HEK293 (cell line): ENCODE results near the gene RPTN.

ENCODE experiments used
- CTCF ChIA-PET: fragments of 350-600 bp; formaldehyde crosslinking; extraction: SDS; loops from one replicate; lab custom pipeline; 2021; ENCODE audit warnings: antibody characterized with exemption; lab: Yijun Ruan, JAX
- POLR2A ChIA-PET: fragments of 300-600 bp; formaldehyde crosslinking; extraction: SDS; loops from one replicate; lab custom pipeline; 2020; ENCODE audit warnings: antibody characterized with exemption, inconsistent platforms; lab: Yijun Ruan, JAX
- H3K27ac ChIP-seq: fragments of 200-500 bp; sonication (Bioruptor generic); 2 replicates; pipeline ENCODE4 v1.5.1; 2014; ENCODE audit warnings: low read depth, low read length, control low read depth, inconsistent platforms; ENCODE audit errors: extremely low read depth
- H3K36me3 ChIP-seq, 2 experiments: fragments of 200-500 bp in 1 of 2; sonication (Bioruptor generic) in 1 of 2; 1 replicate in 1 of 2; 2 replicates in 1 of 2; pipeline ENCODE4 v1.5.1; 2014 to 2017; ENCODE audit warnings: inconsistent platforms in 2 of 2, low read length in 2 of 2; ENCODE audit not compliant: control insufficient read depth in 2 of 2, insufficient read depth in 1 of 2
- H3K4me1 ChIP-seq: fragments of 200-500 bp; sonication (Bioruptor generic); 2 replicates; pipeline ENCODE4 v1.5.1; 2014; ENCODE audit warnings: mild to moderate bottlenecking, low read length, inconsistent platforms; ENCODE audit not compliant: control insufficient read depth, insufficient read depth
- H3K4me3 ChIP-seq: 2 replicates; pipeline ENCODE4 v1.5.1; 2011; ENCODE audit warnings: low read depth, mild to moderate bottlenecking, control low read depth, low read length, moderate library complexity
- H3K9me3 ChIP-seq: fragments of 200-500 bp; sonication (Bioruptor generic); 2 replicates; pipeline ENCODE4 v1.5.1; 2014; ENCODE audit warnings: low read depth, low read length, inconsistent platforms; ENCODE audit not compliant: control insufficient read depth, insufficient read depth
- CTCF ChIP-seq: fragments of 450-650 bp; formaldehyde crosslinking; IDR thresholded peaks from 2 replicates; pipeline ENCODE4 v1.5.1; 2016; ENCODE audit warnings: missing biosample characterization, missing genetic modification characterization
- FEZF1 ChIP-seq: fragments of 450-650 bp; formaldehyde crosslinking; IDR thresholded peaks from 2 replicates; pipeline ENCODE4 v1.5.1; 2016; ENCODE audit warnings: missing biosample characterization, missing genetic modification characterization
- GLIS1 ChIP-seq: fragments of 450-650 bp; formaldehyde crosslinking; IDR thresholded peaks from 2 replicates; pipeline ENCODE4 v1.5.1; 2016; ENCODE audit warnings: missing biosample characterization, missing genetic modification characterization
- OVOL3 ChIP-seq: fragments of 450-650 bp; formaldehyde crosslinking; IDR thresholded peaks from 2 replicates; pipeline ENCODE4 v1.5.1; 2016; ENCODE audit warnings: missing biosample characterization, missing genetic modification characterization
- SP7 ChIP-seq: fragments of 450-650 bp; formaldehyde crosslinking; IDR thresholded peaks from 2 replicates; pipeline ENCODE4 v1.5.1; 2016; ENCODE audit warnings: missing biosample characterization, missing genetic modification characterization
- TRIM28 ChIP-seq: IDR thresholded peaks from 2 replicates; pipeline ENCODE4 v1.6.1; 2011; ENCODE audit warnings: low read length, control low read depth, borderline replicate concordance
- WT1 ChIP-seq: fragments of 450-650 bp; formaldehyde crosslinking; IDR thresholded peaks from 2 replicates; pipeline ENCODE4 v1.5.1; 2016; ENCODE audit warnings: missing biosample characterization, missing genetic modification characterization
- ZBTB20 ChIP-seq: fragments of 450-650 bp; formaldehyde crosslinking; IDR thresholded peaks from 2 replicates; pipeline ENCODE4 v1.5.1; 2016; ENCODE audit warnings: missing biosample characterization, missing genetic modification characterization
- ZEB2 ChIP-seq: fragments of 450-650 bp; formaldehyde crosslinking; IDR thresholded peaks from 2 replicates; pipeline ENCODE4 v1.5.1; 2016; ENCODE audit warnings: missing biosample characterization, missing genetic modification characterization
- ZFP69B ChIP-seq: fragments of 450-650 bp; formaldehyde crosslinking; IDR thresholded peaks from 2 replicates; pipeline ENCODE4 v1.5.1; 2016; ENCODE audit warnings: missing biosample characterization, missing genetic modification characterization
- ZNF132 ChIP-seq: fragments of 450-650 bp; formaldehyde crosslinking; IDR thresholded peaks from 2 replicates; pipeline ENCODE4 v1.5.1; 2017; ENCODE audit warnings: missing biosample characterization, missing genetic modification characterization, borderline replicate concordance
- ZNF335 ChIP-seq: fragments of 450-650 bp; formaldehyde crosslinking; conservative IDR thresholded peaks from 2 replicates; pipeline ENCODE4 v1.5.1; 2016; ENCODE audit warnings: missing biosample characterization, missing genetic modification characterization
- ZNF341 ChIP-seq: fragments of 450-650 bp; formaldehyde crosslinking; IDR thresholded peaks from 2 replicates; pipeline ENCODE4; 2016; ENCODE audit warnings: low read depth, missing biosample characterization, missing genetic modification characterization
- ZNF350 ChIP-seq: fragments of 450-650 bp; formaldehyde crosslinking; IDR thresholded peaks from 2 replicates; pipeline ENCODE4 v1.5.0; 2017; ENCODE audit warnings: missing biosample characterization, mild to moderate bottlenecking, missing genetic modification characterization
- ZNF366 ChIP-seq: fragments of 450-650 bp; formaldehyde crosslinking; conservative IDR thresholded peaks from 2 replicates; pipeline ENCODE4 v1.5.1; 2016; ENCODE audit warnings: missing biosample characterization, missing genetic modification characterization
- ZNF394 ChIP-seq: fragments of 450-650 bp; formaldehyde crosslinking; IDR thresholded peaks from 2 replicates; pipeline ENCODE4 v1.5.1; 2016; ENCODE audit warnings: missing biosample characterization, missing genetic modification characterization, mild to moderate bottlenecking, moderate library complexity, borderline replicate concordance
- ZNF433 ChIP-seq: fragments of 450-650 bp; formaldehyde crosslinking; IDR thresholded peaks from 2 replicates; pipeline ENCODE4 v1.5.1; 2016; ENCODE audit warnings: missing biosample characterization, missing genetic modification characterization, low read depth
- ZNF501 ChIP-seq: fragments of 450-650 bp; formaldehyde crosslinking; IDR thresholded peaks from 2 replicates; pipeline ENCODE4 v1.5.1; 2016; ENCODE audit warnings: missing biosample characterization, missing genetic modification characterization
- ZNF521 ChIP-seq: fragments of 450-650 bp; formaldehyde crosslinking; IDR thresholded peaks from 2 replicates; pipeline ENCODE4 v1.5.1; 2017; ENCODE audit warnings: missing biosample characterization, mild to moderate bottlenecking, missing genetic modification characterization
- ZNF621 ChIP-seq: fragments of 450-650 bp; formaldehyde crosslinking; IDR thresholded peaks from 2 replicates; pipeline ENCODE4 v1.5.1; 2017; ENCODE audit warnings: missing biosample characterization, missing genetic modification characterization
- ZNF660 ChIP-seq: fragments of 450-650 bp; IDR thresholded peaks from 2 replicates; pipeline ENCODE4 v1.5.1; 2018; ENCODE audit warnings: missing biosample characterization, mild to moderate bottlenecking, missing genetic modification characterization
- ZNF677 ChIP-seq: fragments of 450-650 bp; IDR thresholded peaks from 2 replicates; pipeline ENCODE4 v1.5.0; 2018; ENCODE audit warnings: missing biosample characterization, mild to moderate bottlenecking, missing genetic modification characterization, moderate library complexity
- ZNF76 ChIP-seq: fragments of 450-650 bp; formaldehyde crosslinking; IDR thresholded peaks from 2 replicates; pipeline ENCODE4; 2016; ENCODE audit warnings: low read depth, missing biosample characterization, missing genetic modification characterization, borderline replicate concordance
- ZNF768 ChIP-seq: fragments of 450-650 bp; formaldehyde crosslinking; IDR thresholded peaks from 2 replicates; pipeline ENCODE4 v1.5.1; 2018; ENCODE audit warnings: missing biosample characterization, mild to moderate bottlenecking, missing genetic modification characterization
- ZSCAN4 ChIP-seq: fragments of 450-650 bp; formaldehyde crosslinking; IDR thresholded peaks from 2 replicates; pipeline ENCODE4 v1.5.1; 2017; ENCODE audit warnings: missing biosample characterization, missing genetic modification characterization
- TF ChIP-seq, protein P1 (sequence below): IDR thresholded peaks from 2 replicates; pipeline ENCODE4 v1.6.1; 2011; ENCODE audit warnings: mild to moderate bottlenecking, low read depth, low read length, borderline replicate concordance
- TF ChIP-seq, protein P2 (sequence below): fragments of 450-650 bp; formaldehyde crosslinking; IDR thresholded peaks from 2 replicates; pipeline ENCODE4 v1.5.1; 2016; ENCODE audit warnings: missing biosample characterization, missing genetic modification characterization
- TF ChIP-seq, protein P3 (sequence below): sonication (generic); formaldehyde crosslinking; IDR thresholded peaks from 2 replicates; pipeline ENCODE4 v1.8.1; 2022; ENCODE audit warnings: mild to moderate bottlenecking, moderate library complexity, missing genetic modification reagents

Gene RPTN

DNA sequence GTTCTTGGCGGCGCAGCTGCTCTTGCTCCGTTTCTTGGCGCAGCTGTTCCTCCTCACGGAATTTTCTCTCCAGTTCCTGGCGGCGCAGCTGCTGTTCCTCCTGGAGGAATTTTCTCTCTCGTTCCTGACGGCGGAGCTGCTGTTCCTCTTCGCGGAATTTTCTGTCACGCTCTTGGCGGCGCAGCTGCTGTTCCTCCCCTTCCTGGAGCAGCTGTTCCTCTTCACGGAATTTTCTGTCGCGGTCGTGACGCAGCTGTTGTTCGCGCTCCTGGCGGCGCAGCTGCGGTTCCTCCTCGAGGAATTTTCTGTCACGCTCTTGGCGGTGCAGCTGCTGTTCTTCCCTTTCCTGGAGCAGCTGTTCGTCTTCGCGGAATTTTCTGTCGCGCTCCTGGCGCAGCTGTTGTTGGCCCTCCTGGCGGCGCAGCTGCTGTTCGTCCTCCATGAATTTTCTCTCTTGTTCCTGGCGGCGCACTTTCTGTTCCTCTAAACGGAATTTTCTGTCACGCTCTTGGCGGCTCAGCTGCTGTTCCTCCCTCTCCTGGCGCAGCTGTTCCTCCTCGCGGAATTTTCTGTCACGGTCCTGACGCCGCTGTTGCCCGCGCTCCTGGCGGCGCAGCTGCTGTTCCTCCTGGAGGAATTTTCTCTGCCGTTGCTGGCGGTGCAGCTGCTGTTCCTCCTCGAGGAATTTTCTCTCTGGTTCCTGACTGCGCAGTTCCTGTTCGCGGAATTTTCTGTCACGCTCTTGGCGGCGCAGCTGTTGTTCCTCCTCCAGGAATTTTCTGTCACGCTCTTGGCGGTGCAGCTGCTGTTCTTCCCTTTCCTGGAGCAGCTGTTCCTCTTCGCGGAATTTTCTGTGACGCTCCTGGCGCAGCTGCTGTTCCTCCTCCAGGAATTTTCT, 50.8 kb downstream of the RPTN start (continued):
- TF ChIP-seq ZNF76 (no peak), ZEB2 (tag by site-specific recombination) (peak; percentile 54; the same call in 1 of the 2 replicates), ZNF394 (tag by site-specific recombination) (0 out of 2 replicates have a peak, but pooled peaks have one; percentile 64), WT1 (tag by site-specific recombination) (no peak), FEZF1 (no peak), ZNF521 (tag by site-specific recombination) (no peak), ZNF621 (tag by site-specific recombination) (no peak), ZNF433 (tag by site-specific recombination) (no peak), OVOL3 (tag by site-specific recombination) (no peak), ZNF350 (tag by site-specific recombination) (no peak), ZSCAN4 (tag by site-specific recombination) (no peak)
- TF ChIP-seq, protein P1, sequence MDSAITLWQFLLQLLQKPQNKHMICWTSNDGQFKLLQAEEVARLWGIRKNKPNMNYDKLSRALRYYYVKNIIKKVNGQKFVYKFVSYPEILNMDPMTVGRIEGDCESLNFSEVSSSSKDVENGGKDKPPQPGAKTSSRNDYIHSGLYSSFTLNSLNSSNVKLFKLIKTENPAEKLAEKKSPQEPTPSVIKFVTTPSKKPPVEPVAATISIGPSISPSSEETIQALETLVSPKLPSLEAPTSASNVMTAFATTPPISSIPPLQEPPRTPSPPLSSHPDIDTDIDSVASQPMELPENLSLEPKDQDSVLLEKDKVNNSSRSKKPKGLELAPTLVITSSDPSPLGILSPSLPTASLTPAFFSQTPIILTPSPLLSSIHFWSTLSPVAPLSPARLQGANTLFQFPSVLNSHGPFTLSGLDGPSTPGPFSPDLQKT = no peak
- TF ChIP-seq, protein P2, sequence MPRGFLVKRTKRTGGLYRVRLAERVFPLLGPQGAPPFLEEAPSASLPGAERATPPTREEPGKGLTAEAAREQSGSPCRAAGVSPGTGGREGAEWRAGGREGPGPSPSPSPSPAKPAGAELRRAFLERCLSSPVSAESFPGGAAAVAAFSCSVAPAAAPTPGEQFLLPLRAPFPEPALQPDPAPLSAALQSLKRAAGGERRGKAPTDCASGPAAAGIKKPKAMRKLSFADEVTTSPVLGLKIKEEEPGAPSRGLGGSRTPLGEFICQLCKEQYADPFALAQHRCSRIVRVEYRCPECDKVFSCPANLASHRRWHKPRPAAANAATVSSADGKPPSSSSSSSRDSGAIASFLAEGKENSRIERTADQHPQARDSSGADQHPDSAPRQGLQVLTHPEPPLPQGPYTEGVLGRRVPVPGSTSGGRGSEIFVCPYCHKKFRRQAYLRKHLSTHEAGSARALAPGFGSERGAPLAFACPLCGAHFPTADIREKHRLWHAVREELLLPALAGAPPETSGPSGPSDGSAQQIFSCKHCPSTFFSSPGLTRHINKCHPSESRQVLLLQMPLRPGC (tag by site-specific recombination) = peak; percentile 47; the same call in 1 of the 2 replicates

DNA sequence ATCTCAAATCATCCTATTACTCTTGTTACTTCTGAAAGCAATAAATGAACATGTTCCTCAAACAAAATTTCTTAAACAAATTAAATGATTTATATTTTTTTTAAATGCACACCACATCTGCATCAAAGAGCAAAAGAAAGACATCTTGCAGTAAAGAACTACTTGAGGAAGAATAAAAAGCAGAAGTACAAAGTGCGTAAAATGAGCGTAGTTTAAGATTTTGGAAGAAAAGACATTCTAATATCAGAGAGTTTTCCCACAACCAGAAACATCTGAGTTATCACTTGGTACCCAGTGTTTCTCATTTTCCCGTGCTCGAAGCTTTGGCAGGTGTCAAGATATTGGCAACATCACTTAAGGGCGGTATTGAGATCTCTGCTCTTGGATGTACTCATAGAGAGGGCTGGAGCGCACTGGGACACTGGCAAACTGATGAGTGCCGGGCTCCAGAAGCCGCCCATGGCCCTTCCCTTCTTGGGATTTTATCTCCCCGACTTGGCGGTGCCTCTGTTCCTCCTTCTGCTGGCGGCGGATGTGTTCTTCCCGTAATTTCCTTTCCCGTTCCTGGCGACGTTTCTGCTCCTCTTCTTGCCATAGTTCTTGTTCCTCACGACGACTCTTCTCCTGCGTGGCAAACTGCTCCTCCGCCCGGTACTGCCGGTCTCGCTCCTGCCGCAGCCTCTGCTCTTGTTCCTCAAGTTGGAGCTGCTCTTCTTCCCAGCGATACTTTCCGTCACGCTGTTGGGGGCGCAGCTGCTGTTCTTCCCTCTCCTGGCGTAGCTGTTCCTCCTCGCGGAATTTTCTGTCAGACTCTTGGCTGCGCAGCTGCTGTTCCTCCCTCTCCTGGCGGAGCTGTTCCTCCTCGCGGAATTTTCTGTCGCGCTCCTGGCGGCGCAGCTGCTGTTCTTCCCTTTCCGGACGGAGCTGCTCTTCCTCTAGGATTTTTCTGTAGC, 51.7 kb downstream of the RPTN start:
- Histone ChIP-seq H3K9me3 (no peaks in the 10 kb centered on the region), H3K36me3 (no peaks in the 10 kb centered on the region), H3K27ac (no peak overlapping the region), H3K4me3 (peak overlapping the region; percentile 39), H3K4me1 (peaks cover 4% of the 10 kb centered on the region; the same call in 1 of the 2 replicates)
- POLR2A ChIA-PET = interaction anchor here (0.6 to 1.3 kb wide), 3 partner anchors 41 to 1886 kb away, joined by 3 to 5 read pairs (median 5); no protein-coding TSS in a partner anchor
- CTCF ChIA-PET = interaction anchor here (0.5 to 9.4 kb wide), 12 partner anchors 9 to 339 kb away, joined by 3 to 66 read pairs (median 4); no protein-coding TSS in a partner anchor
- TF ChIP-seq ZFP69B (tag by site-specific recombination) = no peak
- TF ChIP-seq ZNF501 (tag by site-specific recombination) = peak; percentile 45; the same call in 1 of the 2 replicates
- peak; percentile 77 for TF ChIP-seq CTCF (tag by site-specific recombination)
- TF ChIP-seq ZNF677 (tag by site-specific recombination) = 0 out of 2 replicates have a peak, but pooled peaks have one; percentile 4
- peak; percentile 50; the same call in 1 of the 2 replicates for TF ChIP-seq ZBTB20
- TF ChIP-seq ZNF768 = peak; percentile 20; the same call in 1 of the 2 replicates
- 0 out of 2 replicates have a peak, but pooled peaks have one; percentile 3 for TF ChIP-seq ZNF335 (tag by site-specific recombination)
- peak; percentile 59 for TF ChIP-seq ZNF366 (tag by site-specific recombination)
- TF ChIP-seq ZNF341 = peak; percentile 94
- TF ChIP-seq TRIM28 = peak; percentile 98; the same call in 1 of the 2 replicates
- TF ChIP-seq SP7 = peak; percentile 26; the same call in 1 of the 2 replicates
- TF ChIP-seq, protein P3, sequence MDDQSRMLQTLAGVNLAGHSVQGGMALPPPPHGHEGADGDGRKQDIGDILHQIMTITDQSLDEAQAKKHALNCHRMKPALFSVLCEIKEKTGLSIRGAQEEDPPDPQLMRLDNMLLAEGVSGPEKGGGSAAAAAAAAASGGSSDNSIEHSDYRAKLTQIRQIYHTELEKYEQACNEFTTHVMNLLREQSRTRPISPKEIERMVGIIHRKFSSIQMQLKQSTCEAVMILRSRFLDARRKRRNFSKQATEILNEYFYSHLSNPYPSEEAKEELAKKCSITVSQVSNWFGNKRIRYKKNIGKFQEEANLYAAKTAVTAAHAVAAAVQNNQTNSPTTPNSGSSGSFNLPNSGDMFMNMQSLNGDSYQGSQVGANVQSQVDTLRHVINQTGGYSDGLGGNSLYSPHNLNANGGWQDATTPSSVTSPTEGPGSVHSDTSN = no peak
- TF ChIP-seq ZNF132 (tag by site-specific recombination) = no peak
- peak; percentile 47; the same call in 1 of the 2 replicates for TF ChIP-seq GLIS1 (tag by site-specific recombination)
- no peak for TF ChIP-seq ZNF660 (tag by site-specific recombination)
